GM21576 (cell line): ENCODE measurements around the gene WWOX.
"Not testable (repeated sequence)": the region's sequence is repeated elsewhere in the genome, so short reads cannot be mapped to it uniquely, and the experiment has no call there.

Experiments used
- ATAC-seq: cut with Tn5 transposase; IDR thresholded peaks from one replicate; pipeline ENCODE4 v1.9.1; 2021; ENCODE audit warnings: mild to moderate bottlenecking, moderate library complexity; ENCODE audit not compliant: unreplicated experiment

The WWOX gene

DNA sequence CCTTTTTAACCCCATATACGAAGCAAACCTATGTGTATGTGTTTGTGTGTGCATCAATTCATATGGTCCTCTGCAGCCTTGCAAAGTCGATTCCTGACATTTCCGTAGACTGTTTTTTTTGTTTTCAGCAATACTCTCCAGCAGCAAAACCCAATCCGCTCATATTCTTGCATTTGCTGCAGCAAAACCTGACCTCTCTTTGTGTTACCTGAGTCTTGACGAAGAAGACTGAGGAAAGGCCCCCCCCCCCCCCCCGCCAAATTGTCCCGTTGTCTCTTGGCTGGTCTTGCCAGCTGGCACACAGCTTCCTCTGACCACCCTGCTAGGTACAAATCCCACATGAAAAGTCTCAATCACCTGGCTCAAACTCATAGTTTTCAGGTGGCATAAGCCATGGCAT, 494.7 kb downstream of the WWOX start:
- ATAC-seq: no peak

DNA sequence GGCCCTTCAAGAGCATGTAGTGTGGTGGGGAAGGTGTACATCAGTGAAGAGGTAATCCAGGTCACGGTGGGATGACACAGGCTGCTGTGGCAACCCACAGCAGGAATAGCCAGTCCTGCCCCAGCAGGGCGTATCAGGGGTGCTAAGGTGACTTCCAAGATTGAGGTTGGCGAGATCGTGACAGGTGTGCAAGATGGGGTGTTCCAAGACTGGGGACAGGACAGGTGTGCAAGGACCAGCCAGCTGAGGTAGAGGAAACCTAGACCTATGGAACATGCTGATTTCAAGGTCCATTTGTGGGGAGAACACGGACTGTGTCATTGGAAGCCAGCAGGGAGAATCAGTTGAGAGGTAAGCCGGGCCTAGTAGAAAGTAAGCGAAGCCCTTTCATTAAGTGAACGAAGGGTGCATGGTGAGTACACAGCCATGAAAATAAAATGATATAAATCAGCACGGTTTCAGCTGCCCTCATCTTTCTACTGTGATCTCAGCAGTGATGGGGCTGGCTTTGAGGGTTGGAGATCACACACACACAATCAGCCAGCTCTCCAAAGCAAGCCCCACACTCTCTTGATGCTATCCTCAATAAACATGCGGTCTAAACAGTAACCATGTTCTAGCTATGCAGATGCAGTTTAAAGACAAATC, 497.0 kb downstream of the WWOX start:
- no peak for ATAC-seq

DNA sequence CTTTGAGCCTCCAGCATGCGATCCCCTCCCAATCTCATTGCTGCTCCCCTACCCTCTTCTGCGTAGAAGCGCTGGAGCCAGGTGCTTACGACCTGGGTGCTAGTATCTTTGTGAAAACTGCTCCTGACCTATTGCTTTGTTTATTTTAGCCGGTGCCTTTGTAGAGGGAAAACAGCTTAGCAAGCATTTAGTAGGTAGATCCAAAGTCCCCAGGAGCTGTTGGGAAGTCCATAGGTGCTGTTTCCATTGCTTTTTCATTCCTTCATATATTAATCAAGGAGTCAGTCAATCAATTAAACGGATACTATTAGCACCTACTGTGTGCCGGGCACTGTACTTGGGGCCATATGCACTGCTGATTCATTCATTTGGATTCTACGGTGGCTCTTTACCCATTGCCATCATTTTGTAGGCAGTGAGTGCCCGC, 497.6 kb downstream of the WWOX start:
- no peak for ATAC-seq

DNA sequence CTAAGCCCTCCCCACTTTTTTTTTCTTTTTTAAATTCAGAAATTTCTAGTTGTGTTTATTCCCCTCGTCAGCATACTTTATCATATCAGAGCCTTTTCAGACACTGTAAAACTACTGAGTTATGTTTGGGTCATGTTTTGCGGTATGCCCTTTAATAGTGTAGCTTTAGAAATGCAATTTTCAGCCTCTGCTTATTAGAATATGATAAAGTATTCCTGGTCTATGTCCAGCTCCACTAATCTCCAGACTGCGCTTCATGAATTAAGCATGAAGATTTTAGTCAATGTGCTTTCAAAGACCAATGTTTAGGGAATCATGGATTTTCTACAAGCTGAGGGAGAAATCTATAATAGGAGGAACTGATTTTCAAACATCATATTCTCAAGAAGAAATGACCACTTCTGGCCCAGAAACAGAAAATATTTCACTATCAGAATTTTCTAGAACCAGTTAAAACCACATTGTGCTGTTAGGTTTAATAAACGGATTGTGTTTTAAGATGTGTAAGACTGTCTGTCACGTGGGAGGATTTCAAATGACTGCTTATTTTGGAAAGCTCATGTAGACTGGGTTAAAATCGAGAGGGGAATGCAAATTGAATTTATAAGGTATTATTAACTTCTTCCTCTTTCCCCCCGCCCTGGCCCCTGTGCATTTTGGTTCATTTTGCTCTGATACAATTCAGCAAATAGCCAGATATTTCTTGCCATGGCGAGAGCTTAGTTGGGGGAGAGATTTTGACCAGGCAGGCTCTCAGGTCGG, 498.5 kb downstream of the WWOX start:
- ATAC-seq: no peak

DNA sequence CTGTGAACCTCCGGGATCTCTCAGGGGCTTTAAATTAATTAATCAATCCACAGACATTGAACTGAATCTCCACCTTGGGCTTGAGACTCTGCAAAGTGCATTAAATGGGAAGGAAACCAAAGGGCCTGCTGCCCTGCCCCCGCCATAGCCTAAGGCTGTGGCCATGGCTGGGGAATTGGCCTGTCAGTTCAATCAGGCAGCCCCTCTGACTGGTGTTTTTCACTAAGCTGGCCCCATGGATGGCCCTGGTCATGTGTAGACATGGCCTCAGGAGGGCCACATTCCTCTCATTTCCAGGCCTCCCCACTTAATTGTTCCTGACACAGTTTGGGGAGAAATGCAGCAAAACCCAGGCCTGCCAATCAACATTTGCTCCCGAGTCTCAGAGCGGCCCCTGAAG, 499.8 kb downstream of the WWOX start:
- no peak for ATAC-seq

DNA sequence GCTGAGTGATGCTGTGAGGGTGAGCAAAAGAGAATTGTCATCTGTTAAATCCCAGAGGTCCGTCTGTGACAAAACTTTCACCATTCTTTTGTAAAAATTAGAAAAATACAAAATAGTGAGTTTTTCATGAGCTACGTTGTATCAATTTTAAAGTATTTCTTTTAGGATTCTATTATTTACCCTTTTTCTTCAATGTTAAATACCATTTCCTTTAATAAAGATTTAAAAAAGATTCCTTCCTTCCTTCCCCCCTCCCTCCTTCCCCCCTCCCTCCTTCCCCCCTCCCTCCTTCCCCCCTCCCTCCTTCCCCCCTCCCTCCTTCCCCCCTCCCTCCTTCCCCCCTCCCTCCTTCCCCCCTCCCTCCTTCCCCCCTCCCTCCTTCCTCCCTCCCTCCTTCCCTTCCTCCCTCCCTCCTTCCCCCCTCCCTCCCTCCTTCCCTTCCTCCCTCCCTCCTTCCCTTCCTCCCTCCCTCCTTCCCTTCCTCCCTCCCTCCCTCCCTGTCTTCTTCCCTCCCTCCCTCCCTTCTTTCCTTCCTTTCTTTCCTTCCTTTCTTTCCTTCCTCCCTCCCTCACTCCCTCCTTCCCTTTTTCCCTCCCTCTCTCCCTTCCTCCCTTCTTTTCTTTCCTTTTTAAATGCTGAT, 505.1 kb downstream of the WWOX start:
- ATAC-seq: not testable (repeated sequence)

DNA sequence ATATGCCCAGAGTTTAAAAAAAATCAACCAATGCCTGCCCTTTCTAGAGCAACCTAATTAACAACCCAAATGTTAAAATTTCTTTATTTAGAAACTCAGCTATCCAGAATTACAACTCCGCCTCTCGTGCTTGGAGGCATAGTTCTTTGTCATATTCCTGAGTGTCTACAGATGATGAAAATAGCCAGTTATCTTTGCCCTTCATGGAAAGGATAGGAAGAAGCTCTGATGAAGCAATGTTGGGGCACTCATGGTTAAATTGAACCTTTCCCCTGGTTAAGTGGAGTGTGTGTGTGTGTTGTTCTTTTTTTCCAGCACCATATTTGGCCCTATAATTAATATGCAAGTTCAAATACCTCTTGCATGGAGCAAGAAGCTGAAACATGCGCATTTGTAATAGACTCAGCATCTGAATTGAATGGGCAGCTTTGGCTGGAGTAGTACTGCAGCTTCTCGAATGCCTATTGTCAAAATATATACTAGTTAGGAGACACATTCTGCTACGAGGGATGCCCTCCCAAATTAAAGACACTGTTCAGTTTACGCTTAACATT, 506.2 kb downstream of the WWOX start:
- ATAC-seq: no peak

DNA sequence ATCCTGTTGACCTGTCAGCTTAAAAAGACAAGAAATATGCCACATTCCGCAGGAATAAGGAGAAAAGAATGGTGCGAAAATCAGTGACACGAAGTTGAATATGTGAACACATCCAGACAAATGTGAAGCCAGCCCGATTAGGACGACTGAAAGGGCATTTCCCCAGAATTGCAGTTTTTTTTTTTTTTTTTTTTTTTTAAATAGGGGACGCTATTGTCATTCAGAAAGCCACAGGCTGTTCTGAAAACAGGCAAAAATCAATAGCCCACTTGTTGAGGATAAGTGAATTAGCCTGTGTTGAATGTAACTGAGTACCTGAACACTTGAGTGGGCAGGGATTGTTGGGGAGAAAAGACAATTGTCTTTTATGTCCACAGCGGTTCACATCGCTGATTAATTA, 507.1 kb downstream of the WWOX start:
- no peak for ATAC-seq

DNA sequence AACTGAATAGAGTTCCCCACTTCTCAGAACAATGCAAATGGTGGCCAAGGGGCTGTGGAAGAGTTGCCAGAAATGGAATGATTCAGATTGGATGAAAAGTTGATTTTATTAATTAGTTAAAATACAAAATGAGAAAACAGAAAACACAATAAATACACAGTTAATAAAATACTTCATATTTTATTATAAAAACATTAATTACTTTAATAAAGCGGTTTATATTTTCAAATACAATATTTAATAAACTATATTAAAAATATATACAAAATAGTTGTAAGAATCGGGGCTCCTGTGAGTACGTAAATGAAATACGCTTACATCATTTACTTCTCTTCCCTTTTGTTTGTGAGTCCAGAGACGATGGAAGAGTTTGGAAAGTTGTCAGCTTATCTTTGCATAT, 507.6 kb downstream of the WWOX start:
- ATAC-seq: no peak

DNA sequence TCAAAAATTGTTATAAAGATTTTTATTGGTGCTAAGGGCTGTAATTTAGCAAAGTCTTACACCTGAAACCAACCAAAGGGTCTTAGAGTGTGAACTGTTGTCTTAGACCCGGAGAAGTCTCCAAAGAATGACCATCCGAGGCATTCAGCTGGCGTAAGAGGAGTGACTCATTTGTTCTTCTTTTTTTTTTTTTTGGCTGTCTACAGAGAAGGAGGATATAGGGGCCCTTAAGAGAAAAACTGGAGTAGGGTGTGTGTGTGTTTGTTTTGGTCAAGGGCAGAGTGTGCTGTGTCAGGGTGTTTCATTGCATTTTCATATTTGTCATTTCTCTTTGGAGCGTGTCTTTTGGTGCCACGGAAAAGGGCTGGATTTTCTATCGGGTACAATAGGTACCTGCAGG, 508.0 kb downstream of the WWOX start:
- no peak for ATAC-seq

DNA sequence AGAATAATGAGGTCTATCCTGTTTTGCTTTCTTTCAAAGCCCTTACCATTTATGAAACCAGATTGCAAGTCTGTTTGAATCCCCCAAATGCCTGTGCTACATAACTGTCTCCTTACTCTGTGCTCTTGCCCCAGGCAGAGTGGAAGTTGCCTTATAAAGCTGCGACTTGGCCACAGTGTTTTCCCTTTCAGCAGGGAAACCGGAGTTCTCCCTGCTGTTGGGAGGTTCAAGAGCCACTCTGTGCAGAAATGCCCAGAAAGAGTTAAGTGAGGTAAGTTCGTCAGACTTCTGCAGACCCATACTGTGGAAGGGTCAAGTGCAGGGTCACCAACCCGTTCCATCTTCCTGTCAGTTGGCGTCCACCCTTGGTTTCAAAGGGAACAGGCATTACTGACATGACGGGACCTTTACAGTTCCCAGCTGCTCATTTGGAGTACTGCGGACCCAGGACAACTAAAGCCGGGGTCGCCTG, 508.9 kb downstream of the WWOX start:
- no peak for ATAC-seq

DNA sequence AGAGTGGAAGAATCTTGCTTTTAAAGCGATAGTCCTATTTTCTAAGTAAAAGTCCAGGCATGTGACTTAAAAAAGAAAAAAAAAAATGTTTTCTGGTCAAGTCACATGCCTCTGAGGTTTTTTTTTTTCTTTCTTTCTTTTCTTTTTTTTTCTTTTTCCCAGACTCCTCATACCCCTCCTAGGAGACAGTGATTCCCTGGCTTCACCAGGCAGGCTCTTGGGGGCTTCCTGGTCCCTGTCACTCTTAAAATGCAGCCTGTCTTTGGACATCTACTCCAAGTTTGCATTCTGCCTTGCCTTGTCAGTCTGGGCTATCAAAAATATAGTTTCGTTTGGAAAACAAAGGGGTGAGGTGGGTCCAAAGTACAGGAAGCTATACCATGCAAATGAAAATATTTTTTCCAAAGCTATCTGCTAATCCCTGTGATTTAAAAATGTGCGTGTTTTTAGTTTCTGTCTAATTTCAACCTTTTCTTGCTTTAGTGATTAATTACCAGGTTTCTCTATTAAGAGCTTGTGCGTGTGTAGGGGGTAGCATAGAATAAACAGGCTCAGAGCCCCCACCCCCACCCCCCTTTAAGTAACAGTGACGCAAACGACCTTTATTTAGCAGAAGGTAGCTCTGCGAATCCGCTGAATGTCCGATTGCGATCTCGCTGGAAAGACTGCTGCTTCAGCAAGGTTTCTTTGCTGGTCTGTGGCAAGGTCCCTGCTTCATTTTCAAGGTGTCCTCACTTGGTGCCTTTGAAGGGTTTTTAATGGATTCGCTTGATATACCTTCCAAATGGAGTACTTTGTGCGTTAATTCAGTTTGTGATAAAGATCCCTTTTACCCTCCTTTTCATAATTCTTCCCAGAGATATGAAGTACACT, 510.2 kb downstream of the WWOX start:
- no peak for ATAC-seq

DNA sequence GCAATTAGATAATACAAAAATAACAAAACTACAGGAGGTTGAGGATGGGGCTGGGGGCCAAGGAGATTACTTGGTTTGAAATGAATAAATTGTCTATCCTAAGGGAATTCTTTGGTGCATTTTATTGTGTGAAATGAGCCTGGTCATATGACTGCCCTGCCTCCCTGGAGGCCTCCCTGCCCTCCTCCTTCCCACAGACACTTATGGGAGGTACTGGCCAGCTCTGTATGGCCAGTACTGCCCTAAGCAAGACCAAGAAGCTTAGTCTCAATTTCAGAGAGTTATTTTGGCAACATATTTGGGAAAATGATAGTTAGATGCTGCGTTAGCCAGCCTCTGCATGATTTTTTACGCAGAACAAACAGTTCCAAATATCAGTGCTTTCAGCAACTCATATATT, 511.9 kb downstream of the WWOX start:
- ATAC-seq: no peak

DNA sequence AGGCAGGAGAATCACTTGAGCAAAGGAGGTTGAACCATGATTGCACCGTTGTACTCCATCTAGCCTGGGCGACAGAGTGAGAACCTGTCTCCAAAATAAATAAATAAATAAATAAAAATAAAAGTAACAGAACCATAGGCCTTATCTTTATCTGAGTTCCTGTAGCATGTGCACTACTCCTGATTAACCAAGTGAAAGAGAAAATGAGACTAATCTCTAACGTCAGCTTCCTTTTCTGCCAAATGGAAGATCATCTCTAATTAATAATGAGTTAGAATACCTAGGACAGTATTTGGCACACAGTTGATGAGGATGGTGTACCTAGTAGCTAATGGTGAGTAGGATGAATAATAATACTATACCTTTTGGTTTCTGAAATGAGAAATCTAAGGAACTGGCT, 520.4 kb downstream of the WWOX start:
- no peak for ATAC-seq

DNA sequence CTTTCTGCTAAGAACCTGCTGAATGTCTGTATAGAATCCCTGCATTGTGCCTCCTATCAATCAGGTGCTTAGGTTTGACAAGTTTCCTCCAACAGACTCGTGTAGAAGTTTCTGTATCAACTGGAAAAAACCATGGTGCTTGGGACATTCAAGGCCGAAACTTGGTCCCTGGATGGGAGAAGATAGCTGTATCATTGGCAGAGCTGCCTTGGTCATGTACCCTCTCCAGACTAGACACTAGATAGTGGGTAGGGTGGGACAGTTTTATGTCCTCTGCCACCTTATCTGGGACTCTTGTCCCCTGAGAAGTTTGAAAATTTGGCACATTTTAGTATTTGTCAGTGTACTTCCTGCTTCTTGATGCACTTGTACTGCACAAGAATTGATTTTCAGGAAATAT, 520.8 kb downstream of the WWOX start:
- ATAC-seq: no peak

DNA sequence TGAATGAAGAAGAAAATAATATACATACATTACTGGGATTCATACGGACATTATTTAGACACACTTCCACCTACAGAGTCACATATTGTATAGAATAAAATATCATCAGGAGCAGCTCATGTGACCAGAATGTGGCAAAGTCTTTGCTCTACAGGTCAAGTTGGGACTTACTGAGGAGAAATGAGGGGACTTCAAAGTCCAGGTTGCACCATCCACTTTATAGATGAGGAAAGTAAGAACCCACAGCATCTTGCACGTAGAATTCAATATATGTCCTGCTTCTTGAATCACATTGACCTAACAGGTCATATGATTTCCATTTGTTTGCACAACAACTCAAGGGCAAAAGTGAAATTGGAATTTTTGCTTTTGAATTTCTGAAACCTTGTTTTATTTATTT, 524.3 kb downstream of the WWOX start:
- no peak for ATAC-seq

DNA sequence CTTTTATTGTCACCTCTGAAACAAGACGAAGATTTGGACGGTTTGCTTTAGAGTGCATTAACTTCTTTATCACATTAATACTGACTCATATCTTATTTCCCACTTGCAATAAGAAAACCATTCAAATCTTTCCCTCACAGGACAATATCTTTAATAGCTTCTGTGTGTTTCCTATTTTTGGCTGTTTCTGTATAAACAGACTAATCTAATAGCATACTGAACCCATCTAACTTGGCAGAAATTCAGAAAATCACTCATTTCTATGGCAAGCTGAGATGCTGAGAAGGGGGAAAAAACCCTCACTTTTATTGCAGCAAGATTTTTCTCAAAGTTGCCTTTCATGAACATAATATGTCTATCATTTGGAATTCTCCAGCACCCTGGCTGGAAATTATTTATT, 524.9 kb downstream of the WWOX start:
- ATAC-seq: no peak

DNA sequence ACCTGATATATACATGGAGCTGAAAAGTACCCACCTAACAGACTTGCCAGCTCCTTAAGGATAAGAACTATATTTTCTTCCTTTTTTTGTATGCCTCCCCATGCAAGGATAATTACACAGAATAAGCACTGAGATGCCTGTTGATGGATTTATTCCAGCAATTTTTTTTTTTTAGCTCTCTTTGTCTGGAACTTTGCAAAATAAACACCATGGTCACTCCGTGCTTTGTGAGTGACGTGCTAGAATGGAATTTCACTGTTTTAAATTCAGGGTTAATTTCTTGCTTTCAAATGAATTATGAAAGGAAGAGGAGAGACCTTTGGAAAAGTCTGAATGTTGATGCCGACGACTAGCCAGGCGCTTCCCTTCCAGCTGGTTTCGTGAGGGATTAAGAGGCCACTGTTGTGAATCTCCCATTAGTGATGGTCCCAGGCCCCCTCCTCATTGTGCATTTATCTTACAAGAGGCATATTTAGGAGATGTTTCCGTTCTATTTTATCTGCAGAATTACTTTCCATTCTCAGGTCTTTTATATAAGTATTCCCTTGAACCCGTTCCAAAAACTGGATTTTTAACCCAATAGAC, 529.1 kb downstream of the WWOX start:
- ATAC-seq: no peak

DNA sequence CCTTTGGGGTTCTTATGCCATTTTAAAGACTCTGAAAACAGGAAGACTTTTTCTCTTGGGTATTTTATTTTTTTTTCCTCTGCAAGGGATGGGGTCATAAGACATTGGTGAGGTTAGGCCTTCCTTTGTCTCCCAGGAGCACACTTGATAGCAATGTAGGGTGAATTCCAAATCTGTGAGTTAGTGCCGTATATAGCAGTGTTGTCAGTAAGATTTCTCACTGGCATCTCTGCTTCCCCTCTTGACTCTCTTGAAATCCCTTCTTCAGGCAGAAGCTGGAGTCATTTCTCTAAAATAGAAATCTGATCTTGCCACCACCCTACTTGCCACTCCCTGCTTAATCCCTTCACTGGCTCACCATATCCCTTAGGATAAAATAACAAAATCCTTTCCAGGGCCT, 529.7 kb downstream of the WWOX start:
- ATAC-seq: no peak

DNA sequence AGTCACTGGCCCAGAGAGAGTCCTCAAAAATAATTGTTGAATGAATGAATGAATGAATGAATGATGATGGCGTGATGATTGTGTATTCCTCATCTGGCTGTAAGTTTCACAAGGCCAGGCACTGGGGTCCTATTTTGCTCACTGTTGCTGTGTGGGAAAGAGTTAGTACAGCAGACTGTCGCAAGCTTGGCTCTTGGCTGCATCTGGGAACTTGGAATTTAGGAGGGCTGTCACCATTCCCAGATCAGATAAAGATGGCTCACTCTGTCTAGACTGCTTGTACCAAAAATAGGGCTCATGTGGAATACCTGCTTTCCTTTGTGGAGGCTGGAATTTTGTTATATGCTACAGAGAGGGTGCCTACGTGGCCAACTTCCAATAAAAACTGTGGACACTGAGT, 530.6 kb downstream of the WWOX start:
- no peak for ATAC-seq

DNA sequence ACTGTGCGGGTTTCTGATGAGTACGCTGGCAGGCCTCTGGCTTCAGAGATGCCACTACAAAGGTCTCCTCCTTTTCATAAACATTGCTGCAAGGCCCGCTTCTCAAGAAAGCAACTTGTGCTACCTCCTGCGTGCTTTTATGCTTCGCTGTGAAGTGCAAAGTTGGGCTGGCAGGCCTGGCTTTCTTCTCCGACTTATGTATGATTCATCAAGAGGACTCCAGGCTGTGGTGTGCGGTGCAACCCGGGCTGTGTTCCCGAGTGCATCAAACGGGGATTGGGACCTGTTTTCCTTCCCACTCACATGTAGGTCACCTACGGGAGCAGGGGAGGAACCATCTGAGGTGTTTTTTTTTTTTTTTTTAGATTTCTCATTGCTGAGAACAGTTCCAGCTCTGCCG, 534.1 kb downstream of the WWOX start:
- no peak for ATAC-seq
